HCT116 (cell line): ENCODE data around the gene EVX2. TPM values are rescaled to one million over a fixed set of nuclear protein-coding genes. Genes with fewer than 3 reads are reported as not detected.
A peak's percentile ranks its signal among the peaks of the same experiment; 100 is the strongest.

ENCODE experiments used
- ATAC-seq: fragments of 200-7000 bp; cut with Tn5 transposase; 2 replicates; pipeline ENCODE4 v1.9.1; 2020; ENCODE audit warnings: mild to moderate bottlenecking, moderate library complexity
- BruUV-seq: library from RNA; stranded (reverse); fragments of 400-500 nt; replicated peaks from 2 replicates; lab custom pipeline; 2021; lab: Mats Ljungman, UMichigan
- CTCF ChIA-PET: fragments of 300-600 bp; sonication (Branson Sonifier 250); formaldehyde crosslinking; loops from one replicate; lab custom pipeline; 2021; ENCODE audit warnings: antibody characterized with exemption; lab: Charles Lee
- POLR2A ChIA-PET: fragments of 300-600, 350-600 bp; sonication (Branson Sonifier 250); formaldehyde crosslinking; loops from one replicate; lab custom pipeline; 2021; ENCODE audit warnings: antibody characterized with exemption; lab: Charles Lee
- RAD21 ChIA-PET, 2 experiments: fragments of 300-600 bp; sonication (Branson Sonifier 250); formaldehyde crosslinking; loops; one replicate each; lab custom pipeline; 2023; ENCODE audit warnings: low total read pairs in 2 of 2; ENCODE audit not compliant: uncharacterized antibody in 2 of 2, unreplicated experiment in 2 of 2, low non-redundant PET in 1 of 2; lab: Charles Lee
- DNase-seq: peaks from one replicate; pipeline ENCODE4 v3.0.0-alpha.2; 2010; ENCODE audit warnings: low read depth, low spot score
- H2AFZ ChIP-seq: fragments of 200-600 bp; shearing (Covaris generic), sonication (generic); 2 replicates; pipeline ENCODE4 v1.6.1; 2017; ENCODE audit warnings: low read depth, mixed run types, mixed read lengths, antibody characterized with exemption, low read length; ENCODE audit not compliant: poor library complexity, severe bottlenecking
- H3K27ac ChIP-seq: 2 replicates; pipeline ENCODE4 v1.5.1; 2012; ENCODE audit warnings: low read depth, low read length
- H3K27me3 ChIP-seq: fragments of 200-600 bp; sonication (generic); 2 replicates; pipeline ENCODE4 v1.6.1; 2016; ENCODE audit warnings: mixed run types, low read length, mixed read lengths; ENCODE audit not compliant: insufficient read depth
- H3K36me3 ChIP-seq, 2 experiments: fragments of 200-500 bp in 1 of 2; fragments of 200-600 bp in 1 of 2; sonication (Bioruptor generic) in 1 of 2; sonication (generic) in 1 of 2; 2 replicates each; pipeline versions ENCODE4 v1.5.1 to v1.6.1; 2014 to 2016; ENCODE audit warnings: low read length in 2 of 2, inconsistent platforms in 1 of 2, mixed read lengths in 1 of 2, mixed run types in 1 of 2; ENCODE audit not compliant: insufficient read depth in 2 of 2, control insufficient read depth in 1 of 2
- H3K4me1 ChIP-seq, 2 experiments: fragments of 200-600 bp in 1 of 2; sonication (generic) in 1 of 2; 2 replicates each; pipeline versions ENCODE4 v1.5.1 to v1.6.1; 2012 to 2017; ENCODE audit warnings: low read length in 2 of 2, inconsistent platforms in 1 of 2, mild to moderate bottlenecking in 1 of 2, mixed read lengths in 1 of 2, mixed run types in 1 of 2, moderate library complexity in 1 of 2; ENCODE audit not compliant: insufficient read depth in 2 of 2, control insufficient read depth in 1 of 2
- H3K4me2 ChIP-seq: fragments of 200-600 bp; sonication (generic); 2 replicates; pipeline ENCODE4 v1.6.1; 2017; ENCODE audit warnings: mixed run types, low read length, mixed read lengths
- H3K4me3 ChIP-seq, 2 experiments: fragments of 200-600 bp in 1 of 2; sonication (generic) in 1 of 2; replicated peaks in 1 of 2; 2 replicates each; pipeline ENCODE4 v1.5.1; 2011 to 2016; ENCODE audit warnings: low read length in 2 of 2, control low read depth in 1 of 2, low read depth in 1 of 2, mild to moderate bottlenecking in 1 of 2, mixed read lengths in 1 of 2, mixed run types in 1 of 2
- H3K79me2 ChIP-seq: fragments of 200-600 bp; sonication (generic); 2 replicates; pipeline ENCODE4 v1.6.1; 2017; ENCODE audit warnings: mild to moderate bottlenecking, mixed run types, low read length, moderate library complexity, mixed read lengths; ENCODE audit not compliant: insufficient read depth
- H3K9ac ChIP-seq: fragments of 200-600 bp; sonication (generic); 2 replicates; pipeline ENCODE4 v1.6.1; 2016; ENCODE audit warnings: low read length, mixed read lengths
- H3K9me2 ChIP-seq: fragments of 200-600 bp; sonication (generic), shearing (Covaris generic); 2 replicates; pipeline ENCODE4 v1.6.1; 2017; ENCODE audit warnings: mixed run types, mild to moderate bottlenecking, moderate library complexity; ENCODE audit not compliant: insufficient read depth
- H3K9me3 ChIP-seq, 2 experiments: fragments of 200-500 bp in 1 of 2; fragments of 200-600 bp in 1 of 2; sonication (Bioruptor generic) in 1 of 2; sonication (generic) in 1 of 2; 2 replicates each; pipeline ENCODE4 v1.6.1; 2014 to 2017; ENCODE audit warnings: low read length in 2 of 2, mixed read lengths in 2 of 2, inconsistent platforms in 1 of 2, low read depth in 1 of 2, mild to moderate bottlenecking in 1 of 2, mixed run types in 1 of 2, moderate library complexity in 1 of 2; ENCODE audit not compliant: control insufficient read depth in 1 of 2, insufficient read depth in 1 of 2
- H4K20me1 ChIP-seq: fragments of 200-600 bp; sonication (generic), shearing (Covaris generic); 2 replicates; pipeline ENCODE4 v1.6.1; 2017; ENCODE audit warnings: mixed run types, mild to moderate bottlenecking, moderate library complexity; ENCODE audit not compliant: insufficient read depth
- CBX3 ChIP-seq: IDR thresholded peaks from 2 replicates; pipeline ENCODE4 v1.6.1; 2012; ENCODE audit warnings: low read depth
- CEBPB ChIP-seq: IDR thresholded peaks from 2 replicates; pipeline ENCODE4 v1.6.1; 2012; ENCODE audit warnings: low read depth
- EGR1 ChIP-seq: IDR thresholded peaks from 2 replicates; pipeline ENCODE4 v1.6.1; 2012; ENCODE audit warnings: low read depth
- ELF1 ChIP-seq: IDR thresholded peaks from 2 replicates; pipeline ENCODE4 v1.6.1; 2012; ENCODE audit warnings: low read depth, borderline replicate concordance
- EZH2 ChIP-seq: fragments of 200-600 bp; sonication (generic); IDR thresholded peaks from 2 replicates; pipeline ENCODE4 v1.6.1; 2017; ENCODE audit warnings: antibody characterized with exemption, mixed run types
- EZH2phosphoT487 ChIP-seq: fragments of 200-600 bp; IDR thresholded peaks from 2 replicates; pipeline ENCODE4 v1.6.1; 2018; ENCODE audit warnings: antibody characterized with exemption, borderline replicate concordance
- JUND ChIP-seq: IDR thresholded peaks from 2 replicates; pipeline ENCODE4 v1.6.1; 2012
- POLR2A ChIP-seq: IDR thresholded peaks from 2 replicates; pipeline ENCODE4 v1.7.0; 2011; ENCODE audit warnings: borderline replicate concordance; ENCODE audit not compliant: insufficient read depth, insufficient read length; ENCODE audit errors: extremely low read depth
- POLR2AphosphoS5 ChIP-seq: IDR thresholded peaks from 2 replicates; pipeline ENCODE4 v1.6.1; 2011; ENCODE audit warnings: mild to moderate bottlenecking, low read depth, low read length, moderate library complexity
- RAD21 ChIP-seq: IDR thresholded peaks from 2 replicates; pipeline ENCODE4 v1.6.1; 2012; ENCODE audit warnings: low read depth, mild to moderate bottlenecking
- SP1 ChIP-seq: IDR thresholded peaks from 2 replicates; pipeline ENCODE4 v1.6.1; 2012; ENCODE audit warnings: low read depth
- SRF ChIP-seq: IDR thresholded peaks from 2 replicates; pipeline ENCODE4 v1.6.1; 2012; ENCODE audit warnings: low read depth
- ZFX ChIP-seq: fragments of 450-650 bp; IDR thresholded peaks from 2 replicates; pipeline ENCODE4 v1.6.1; 2017
- intact Hi-C: fragments of 100-400 bp; cut with micrococcal nuclease; formaldehyde crosslinking; loops from 2 replicates; pipeline ENCODE4 v1.10.0; 2022
- total RNA-seq: library from RNA; stranded (reverse); gene quantifications from one replicate; pipeline ENCODE4 v1.2.1, GENCODE V29; 2021; ENCODE audit not compliant: unreplicated experiment
- TF ChIP-seq, protein P1 (sequence below), 3 experiments: fragments of 200-600 bp in 1 of 3; sonication (generic) in 1 of 3; IDR thresholded peaks in 2 of 3; conservative IDR thresholded peaks in 1 of 3; 2 replicates each; pipeline ENCODE4 v1.5.1; 2012 to 2017; ENCODE audit warnings: low read depth in 2 of 3, low read length in 2 of 3, antibody characterized with exemption in 1 of 3, borderline replicate concordance in 1 of 3, control low read depth in 1 of 3, mild to moderate bottlenecking in 1 of 3, mixed read lengths in 1 of 3, mixed run types in 1 of 3, moderate library complexity in 1 of 3; ENCODE audit not compliant: insufficient read depth in 1 of 3
- TF ChIP-seq, protein P2 (sequence below): IDR thresholded peaks from 2 replicates; pipeline ENCODE4 v1.6.1; 2012
- TF ChIP-seq, protein P3 (sequence below): IDR thresholded peaks from 2 replicates; pipeline ENCODE4 v1.6.1; 2011; ENCODE audit warnings: mild to moderate bottlenecking, low read length, moderate library complexity; ENCODE audit not compliant: insufficient replicate concordance; ENCODE audit errors: extremely low read depth

EVX2 gene
- total RNA-seq, 1 experiment from 2014 or later = not detected

DNA sequence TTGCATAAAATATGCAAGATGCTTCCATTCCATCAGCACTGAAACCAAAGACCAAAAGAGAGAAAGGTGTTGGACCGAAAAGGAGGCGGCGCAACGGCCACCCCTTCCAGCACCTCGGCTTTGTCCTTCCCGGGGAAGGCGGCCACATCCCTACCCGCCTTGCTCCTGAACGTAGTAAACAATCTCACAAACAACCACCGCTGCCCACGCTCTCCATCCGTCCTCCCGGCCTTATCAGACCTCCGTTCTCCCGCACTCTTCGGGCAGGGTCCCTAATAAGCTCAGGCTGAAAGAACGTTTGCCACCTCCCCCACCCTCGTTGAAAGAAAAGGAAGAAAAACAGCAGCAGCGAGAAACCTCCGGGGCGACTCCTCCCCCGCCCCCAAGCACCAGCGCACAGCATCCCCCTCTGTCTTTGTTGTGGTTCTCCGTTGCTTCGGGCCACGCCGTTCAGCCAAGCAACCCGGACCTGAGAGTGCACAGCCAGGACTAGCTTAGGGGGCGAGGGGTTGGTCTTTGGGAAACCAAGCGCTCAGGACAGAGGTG, 4.4 kb downstream of the EVX2 start:
- Histone ChIP-seq H3K79me2 (no peaks in the 10 kb centered on the region), H4K20me1 (no peaks in the 10 kb centered on the region), H3K27ac (no peak overlapping the region), H3K4me2 (peak overlapping the region; percentile 61), H3K4me3 (peak overlapping the region; percentile 4 to 45), H3K9me3 (no peaks in the 10 kb centered on the region; a peak in 1 of 4 replicates), H2AFZ (peak overlapping the region; percentile 12), H3K36me3 (no peaks in the 10 kb centered on the region), H3K4me1 (no peaks in the 10 kb centered on the region), H3K9me2 (no peaks in the 10 kb centered on the region), H3K9ac (no peak overlapping the region), H3K27me3 (no peaks in the 10 kb centered on the region)
- POLR2A ChIA-PET = no interaction called here
- peak; percentile 37 for ATAC-seq
- no TSS peak for BruUV-seq
- DNase-seq = no peak
- CTCF ChIA-PET = interaction anchor here (2.5 kb wide), 1 partner anchor 389 kb away, joined by 14 read pairs; no protein-coding TSS in a partner anchor
- RAD21 ChIA-PET = interaction anchor here in 1 of 2 experiments (0.6 kb wide), 1 partner anchor 15 kb away, joined by 4 read pairs; no protein-coding TSS in a partner anchor
- no peak for TF ChIP-seq CBX3
- no peak for TF ChIP-seq SRF
- TF ChIP-seq JUND = no peak
- no peak for TF ChIP-seq SP1
- no peak for TF ChIP-seq EGR1
- no peak for TF ChIP-seq ZFX
- TF ChIP-seq, protein P1, sequence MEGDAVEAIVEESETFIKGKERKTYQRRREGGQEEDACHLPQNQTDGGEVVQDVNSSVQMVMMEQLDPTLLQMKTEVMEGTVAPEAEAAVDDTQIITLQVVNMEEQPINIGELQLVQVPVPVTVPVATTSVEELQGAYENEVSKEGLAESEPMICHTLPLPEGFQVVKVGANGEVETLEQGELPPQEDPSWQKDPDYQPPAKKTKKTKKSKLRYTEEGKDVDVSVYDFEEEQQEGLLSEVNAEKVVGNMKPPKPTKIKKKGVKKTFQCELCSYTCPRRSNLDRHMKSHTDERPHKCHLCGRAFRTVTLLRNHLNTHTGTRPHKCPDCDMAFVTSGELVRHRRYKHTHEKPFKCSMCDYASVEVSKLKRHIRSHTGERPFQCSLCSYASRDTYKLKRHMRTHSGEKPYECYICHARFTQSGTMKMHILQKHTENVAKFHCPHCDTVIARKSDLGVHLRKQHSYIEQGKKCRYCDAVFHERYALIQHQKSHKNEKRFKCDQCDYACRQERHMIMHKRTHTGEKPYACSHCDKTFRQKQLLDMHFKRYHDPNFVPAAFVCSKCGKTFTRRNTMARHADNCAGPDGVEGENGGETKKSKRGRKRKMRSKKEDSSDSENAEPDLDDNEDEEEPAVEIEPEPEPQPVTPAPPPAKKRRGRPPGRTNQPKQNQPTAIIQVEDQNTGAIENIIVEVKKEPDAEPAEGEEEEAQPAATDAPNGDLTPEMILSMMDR (IDR thresholded peaks at IDR 0.05 in 2 of 3, conservative IDR thresholded peaks at IDR 0.05 in 1 of 3; ENCODE audit: borderline replicate concordance in 1 of 3, insufficient read depth in 1 of 3, low read depth in 2 of 3, low read length in 2 of 3) = no peak
- TF ChIP-seq POLR2A = no peak
- no peak for TF ChIP-seq EZH2
- TF ChIP-seq ELF1 = no peak
- TF ChIP-seq, protein P2, sequence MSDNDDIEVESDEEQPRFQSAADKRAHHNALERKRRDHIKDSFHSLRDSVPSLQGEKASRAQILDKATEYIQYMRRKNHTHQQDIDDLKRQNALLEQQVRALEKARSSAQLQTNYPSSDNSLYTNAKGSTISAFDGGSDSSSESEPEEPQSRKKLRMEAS = no peak
- TF ChIP-seq POLR2AphosphoS5 = no peak
- no peak for TF ChIP-seq RAD21
- TF ChIP-seq EZH2phosphoT487 = no peak
- TF ChIP-seq CEBPB = no peak
- TF ChIP-seq, protein P3, sequence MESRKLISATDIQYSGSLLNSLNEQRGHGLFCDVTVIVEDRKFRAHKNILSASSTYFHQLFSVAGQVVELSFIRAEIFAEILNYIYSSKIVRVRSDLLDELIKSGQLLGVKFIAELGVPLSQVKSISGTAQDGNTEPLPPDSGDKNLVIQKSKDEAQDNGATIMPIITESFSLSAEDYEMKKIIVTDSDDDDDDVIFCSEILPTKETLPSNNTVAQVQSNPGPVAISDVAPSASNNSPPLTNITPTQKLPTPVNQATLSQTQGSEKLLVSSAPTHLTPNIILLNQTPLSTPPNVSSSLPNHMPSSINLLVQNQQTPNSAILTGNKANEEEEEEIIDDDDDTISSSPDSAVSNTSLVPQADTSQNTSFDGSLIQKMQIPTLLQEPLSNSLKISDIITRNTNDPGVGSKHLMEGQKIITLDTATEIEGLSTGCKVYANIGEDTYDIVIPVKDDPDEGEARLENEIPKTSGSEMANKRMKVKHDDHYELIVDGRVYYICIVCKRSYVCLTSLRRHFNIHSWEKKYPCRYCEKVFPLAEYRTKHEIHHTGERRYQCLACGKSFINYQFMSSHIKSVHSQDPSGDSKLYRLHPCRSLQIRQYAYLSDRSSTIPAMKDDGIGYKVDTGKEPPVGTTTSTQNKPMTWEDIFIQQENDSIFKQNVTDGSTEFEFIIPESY = no peak
- intact Hi-C loops = no loop called here
